HFF-Myc (cell line): ENCODE measurements around the gene ARL15.

Experiments
- DNase-seq: peaks from one replicate; pipeline ENCODE4 v3.0.0-alpha.2; 2011; ENCODE audit warnings: low read depth; ENCODE audit errors: extremely low read depth
- H3K4me3 ChIP-seq: replicated peaks from 2 replicates; pipeline ENCODE4 v1.5.1; 2011; ENCODE audit warnings: low read depth, mild to moderate bottlenecking, control low read depth, low read length
- CTCF ChIP-seq: IDR thresholded peaks from 2 replicates; pipeline ENCODE4 v1.5.1; 2012; ENCODE audit warnings: mild to moderate bottlenecking, low read depth, low read length, control low read depth; ENCODE audit errors: missing control alignments

Gene ARL15

GRCh38 chr5:53922508-53923498 is 387.6 kb downstream of the ARL15 start:
- TF ChIP-seq CTCF, result no peak
- no peak for DNase-seq

DNA sequence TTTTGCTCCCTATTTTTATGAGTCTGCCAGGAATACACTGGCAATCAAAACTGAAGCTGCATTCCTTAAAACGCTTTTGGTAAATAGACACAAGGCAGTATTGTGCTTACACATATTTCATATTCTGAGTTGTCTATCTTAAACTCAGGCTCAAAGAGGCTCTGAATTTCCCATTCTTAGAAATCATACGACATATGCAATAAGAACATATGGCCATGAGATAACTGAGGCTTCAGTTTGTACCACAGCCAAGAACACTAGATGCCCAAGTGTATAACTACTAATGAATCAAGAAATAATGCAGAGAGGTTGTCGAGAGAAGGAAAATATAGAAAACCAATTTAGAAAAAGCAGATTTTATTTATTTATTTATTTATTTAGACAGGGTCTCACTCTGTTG is 392.5 kb downstream of the ARL15 start:
- TF ChIP-seq CTCF, result no peak
- DNase-seq, result no peak
- H3K4me3 ChIP-seq, result no peak overlapping the region

More at GRCh38 chr5:53922508-53923498, 387.6 kb downstream of the ARL15 start:
- H3K4me3 ChIP-seq, result no peak overlapping the region

DNA sequence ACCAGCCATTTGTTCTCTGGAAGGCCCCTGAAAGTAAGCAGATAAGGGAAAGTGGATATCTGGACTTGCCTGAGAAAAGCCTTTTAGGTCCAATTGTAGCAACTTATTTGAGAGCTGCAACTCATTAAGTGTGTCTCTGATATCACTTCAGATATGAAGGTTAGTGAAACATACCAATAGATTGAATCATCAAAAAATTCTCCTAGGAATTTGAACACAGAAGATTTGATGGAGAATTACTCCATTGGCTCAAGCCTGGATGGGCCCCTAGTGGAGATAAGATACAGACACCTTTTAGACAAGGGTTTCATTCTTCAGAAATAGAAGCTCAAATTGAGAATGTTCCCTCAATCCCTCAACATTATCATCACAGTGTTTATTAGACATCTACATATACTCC is 393.3 kb downstream of the ARL15 start:
- no peak for DNase-seq
- TF ChIP-seq CTCF, result peak; percentile 39

DNA sequence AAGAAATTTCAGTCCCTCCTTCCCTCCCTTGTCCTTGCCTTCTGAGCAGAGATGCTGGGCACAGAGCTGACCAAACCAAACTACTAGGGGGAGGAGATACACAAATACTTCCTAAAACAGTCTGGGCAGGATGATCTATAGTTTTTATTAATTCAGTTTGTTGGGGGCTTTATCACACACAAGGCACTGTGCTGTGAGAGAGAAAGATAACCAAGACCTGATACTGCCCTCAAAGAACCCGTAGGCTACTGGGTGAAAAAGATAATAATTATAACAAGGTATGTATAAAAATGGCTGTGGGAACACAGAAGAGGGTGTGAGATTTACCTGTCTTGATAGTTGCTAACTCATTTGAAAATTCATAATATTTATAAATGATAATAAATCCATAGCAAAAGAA is 395.3 kb downstream of the ARL15 start:
- no peak for TF ChIP-seq CTCF

More for the DNA sequence above, 393.3 kb downstream of the ARL15 start:
- H3K4me3 ChIP-seq, result no peak overlapping the region

DNA sequence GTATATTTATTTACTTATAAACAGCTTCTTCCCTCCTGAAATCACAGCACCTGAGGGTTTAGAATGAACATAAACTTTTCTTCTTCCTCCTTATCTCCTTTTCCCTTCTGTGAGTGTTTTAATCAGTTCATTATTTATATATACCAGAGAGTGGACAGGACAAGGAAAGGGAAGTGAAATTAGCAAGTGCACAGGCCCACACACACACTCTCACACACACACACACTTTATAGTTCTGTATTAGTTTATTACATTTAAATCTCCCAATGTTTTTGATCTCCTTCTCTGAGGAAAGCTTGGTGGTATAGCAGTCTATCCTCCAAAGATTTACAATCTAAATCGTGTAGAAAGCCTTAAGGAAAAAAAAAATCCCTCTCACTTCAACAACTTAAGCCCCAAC is 396.4 kb downstream of the ARL15 start:
- H3K4me3 ChIP-seq, result no peak overlapping the region
- no peak for TF ChIP-seq CTCF
- no peak for DNase-seq

More for the DNA sequence above, 395.3 kb downstream of the ARL15 start:
- H3K4me3 ChIP-seq, result no peak overlapping the region
- no peak for DNase-seq

DNA sequence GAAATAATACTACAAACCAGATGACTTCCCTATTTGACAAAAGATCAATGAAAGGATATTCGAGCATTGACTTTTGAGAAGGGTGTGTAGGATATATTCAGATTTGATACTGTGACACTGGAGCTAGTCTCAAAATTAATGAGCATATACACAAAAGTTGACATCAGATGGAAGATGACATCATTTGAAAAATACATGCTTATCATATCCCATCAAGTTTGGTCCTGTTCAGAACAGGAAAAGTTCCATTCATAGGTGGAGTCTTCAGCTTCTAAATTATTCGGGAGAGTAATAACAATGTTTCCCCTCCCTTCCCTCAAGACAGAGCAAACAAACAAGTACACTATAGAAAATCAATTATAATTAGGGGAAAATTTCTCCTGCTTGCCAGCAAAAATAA is 401.6 kb downstream of the ARL15 start:
- no peak for DNase-seq
- no peak for TF ChIP-seq CTCF
- H3K4me3 ChIP-seq, result no peak overlapping the region
